Ecto neural progenitor cell (in vitro differentiated cells): ENCODE measurements around the gene CREB5.

Source experiments
- DNase-seq: peaks from one replicate; pipeline ENCODE4 v3.0.0-alpha.2; 2018; ENCODE audit warnings: low spot score

CREB5 gene

DNA sequence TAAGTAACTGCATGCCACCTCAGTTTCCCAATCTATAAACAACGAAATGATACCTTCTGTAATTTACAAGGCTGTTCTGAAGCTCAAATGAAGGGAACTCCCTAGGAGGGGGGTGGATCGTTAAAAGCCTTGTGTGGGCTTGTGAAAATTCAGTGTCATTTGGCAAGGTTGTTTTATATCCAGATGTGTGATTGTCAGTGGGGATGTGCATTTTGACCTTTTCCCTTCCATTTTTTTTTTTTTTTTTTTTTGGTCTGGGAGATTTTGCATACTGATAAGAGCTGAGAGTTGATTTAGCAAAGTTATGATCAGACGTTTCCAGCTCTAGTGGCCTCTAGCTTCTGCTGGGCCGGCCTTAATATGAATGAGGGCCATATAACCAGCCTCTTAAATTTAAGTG, 22.8 kb downstream of the CREB5 start:
- no peak for DNase-seq

DNA sequence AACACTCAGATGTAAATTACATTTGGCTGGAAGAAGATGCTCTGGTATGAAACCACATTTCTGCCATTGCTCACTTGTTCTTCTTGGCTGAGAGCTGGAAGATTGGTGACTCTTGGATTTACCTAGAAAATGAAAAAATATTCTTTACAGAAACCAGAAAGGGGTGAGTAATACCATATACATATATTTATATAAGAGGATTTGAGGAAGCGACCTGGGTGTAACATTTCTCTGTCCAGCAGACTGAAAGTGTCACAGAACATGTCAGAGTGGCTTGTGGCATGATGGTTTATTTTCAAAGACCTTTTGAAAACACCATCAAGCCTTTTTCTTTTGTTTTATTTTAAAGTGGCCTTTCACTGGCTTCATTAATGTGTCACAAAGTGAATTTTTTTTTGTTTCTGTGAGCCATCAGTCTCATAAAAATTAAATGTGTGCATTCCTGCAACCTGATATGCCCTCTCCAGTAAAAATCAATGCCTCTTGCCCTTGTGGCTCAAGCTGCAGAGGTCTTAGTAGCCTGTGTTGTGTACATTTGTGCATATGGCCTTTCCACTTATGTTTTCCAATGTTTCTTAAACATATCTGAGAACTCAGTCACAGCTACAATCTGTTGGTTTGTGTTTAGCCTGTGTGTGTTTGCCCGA, 23.5 kb downstream of the CREB5 start:
- DNase-seq = no peak

DNA sequence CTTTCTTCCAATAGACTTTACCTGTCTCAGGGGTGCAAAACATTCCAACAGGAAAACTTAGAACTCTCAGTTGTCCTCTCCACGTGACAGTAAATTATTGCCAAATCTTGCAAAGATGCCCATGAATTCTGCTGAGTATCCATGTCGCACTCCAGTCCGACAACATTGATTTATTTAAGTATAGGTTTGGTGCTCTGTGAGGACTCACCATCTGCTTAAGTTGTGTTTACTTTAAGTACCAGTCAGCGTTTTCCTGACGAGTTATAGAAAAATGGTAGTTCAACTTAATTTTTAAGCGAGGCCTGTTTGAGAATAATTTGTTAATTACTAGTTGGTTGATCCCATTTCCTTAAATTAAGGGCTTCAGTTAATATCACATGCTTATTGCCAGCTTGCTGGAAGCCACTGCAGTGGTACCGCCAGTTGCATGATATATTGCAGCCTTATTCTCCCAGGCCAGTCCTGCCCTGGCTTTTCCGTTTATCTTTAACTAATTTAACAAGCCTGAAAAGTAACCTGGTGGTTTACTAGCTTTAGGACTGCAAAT, 27.8 kb downstream of the CREB5 start:
- no peak for DNase-seq

DNA sequence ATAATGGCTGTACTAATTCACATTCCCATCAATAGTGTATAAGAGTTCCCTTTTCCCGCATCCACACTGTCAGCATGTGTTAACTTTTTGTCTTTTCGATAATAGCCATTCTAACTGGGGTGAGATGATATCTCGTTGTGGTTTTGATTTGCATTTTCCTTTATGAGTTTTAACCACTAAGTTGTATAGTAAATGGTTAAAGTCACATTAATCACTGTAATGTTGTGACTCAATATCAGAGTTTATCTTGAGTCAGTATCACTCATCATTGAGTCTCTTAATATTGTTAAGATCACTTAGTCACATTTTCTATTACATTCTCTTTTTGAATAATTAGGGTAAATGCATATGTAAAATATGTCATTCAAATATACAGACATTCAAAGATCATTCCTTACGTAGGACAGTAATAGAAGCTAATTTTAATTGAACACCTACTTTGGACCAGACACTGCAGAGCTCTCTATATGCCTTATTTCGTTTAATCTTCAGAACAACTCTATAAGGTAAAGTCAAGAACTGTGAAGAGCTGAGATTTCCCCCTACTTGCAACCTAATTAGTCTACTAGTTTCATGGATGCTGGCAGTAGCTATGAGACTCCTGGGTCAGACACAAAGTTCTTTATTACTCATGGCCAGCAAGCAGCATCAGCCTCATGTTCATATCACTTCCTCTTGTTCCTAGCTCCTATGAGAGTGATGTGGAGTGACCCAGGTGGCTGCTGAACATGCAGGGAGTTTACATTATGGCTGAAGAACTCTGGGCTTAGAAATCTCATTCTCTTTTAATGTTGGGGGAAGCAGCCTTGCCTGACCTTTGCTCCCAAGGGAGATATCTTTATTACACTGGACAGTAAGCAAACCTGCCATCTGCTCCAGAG, 30.5 kb downstream of the CREB5 start:
- DNase-seq = no peak

DNA sequence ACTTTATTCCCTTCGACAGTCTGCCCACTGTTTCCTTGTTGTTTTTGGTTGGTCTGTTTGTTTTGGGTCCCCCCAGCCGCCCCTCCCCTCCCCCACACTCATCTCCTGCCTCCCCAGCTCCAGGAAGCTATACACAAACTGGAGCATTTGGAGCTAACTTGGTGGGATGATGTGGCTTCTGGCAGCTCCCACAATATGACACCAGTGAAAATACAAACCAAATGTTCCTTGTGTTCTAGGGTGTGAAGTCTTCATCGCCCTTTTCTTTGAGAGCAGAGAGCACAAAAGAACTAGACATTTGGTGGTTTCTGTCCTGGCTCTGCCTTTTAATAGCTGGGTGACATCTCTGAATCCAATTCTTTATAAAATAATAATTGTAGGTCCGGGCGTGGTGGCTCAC, 33.8 kb downstream of the CREB5 start:
- DNase-seq = no peak

DNA sequence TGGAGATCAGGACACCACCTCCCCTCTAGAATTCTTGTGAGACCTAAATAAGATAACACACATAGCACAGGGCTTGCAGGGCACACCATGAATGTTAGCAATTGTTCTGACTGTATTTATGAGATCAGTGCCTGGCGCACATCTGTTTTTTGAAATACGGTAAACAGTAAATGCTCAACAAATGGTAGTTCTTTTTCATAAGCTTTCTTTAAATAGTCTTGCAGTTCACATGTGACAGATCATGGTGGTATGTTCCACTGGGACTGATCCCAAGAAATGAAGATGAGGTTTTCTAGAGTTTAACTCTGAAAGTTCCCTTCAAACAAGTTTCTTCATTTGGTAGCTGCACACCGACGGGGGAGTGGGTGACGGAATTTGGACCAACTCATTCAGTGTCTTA, 34.8 kb downstream of the CREB5 start:
- no peak for DNase-seq

DNA sequence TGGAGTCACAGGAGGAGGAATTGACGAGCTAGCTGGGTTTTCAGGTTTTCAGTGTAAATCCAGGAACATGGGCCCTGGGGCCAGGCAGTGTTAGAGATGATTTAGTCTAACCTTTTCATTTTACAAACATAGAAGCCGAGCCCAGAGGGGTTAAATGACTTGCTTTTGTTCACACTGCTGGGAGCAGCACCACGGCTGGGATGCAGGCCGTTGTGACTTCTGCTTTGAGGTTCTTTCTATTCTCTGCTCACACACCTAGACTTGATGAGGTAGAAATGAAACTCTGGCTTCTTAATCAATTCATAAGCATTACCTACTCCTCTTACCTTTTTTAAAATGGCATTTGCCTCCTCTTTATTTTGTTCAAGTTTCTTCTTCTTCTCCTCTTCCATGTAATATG, 36.4 kb downstream of the CREB5 start:
- no peak for DNase-seq

DNA sequence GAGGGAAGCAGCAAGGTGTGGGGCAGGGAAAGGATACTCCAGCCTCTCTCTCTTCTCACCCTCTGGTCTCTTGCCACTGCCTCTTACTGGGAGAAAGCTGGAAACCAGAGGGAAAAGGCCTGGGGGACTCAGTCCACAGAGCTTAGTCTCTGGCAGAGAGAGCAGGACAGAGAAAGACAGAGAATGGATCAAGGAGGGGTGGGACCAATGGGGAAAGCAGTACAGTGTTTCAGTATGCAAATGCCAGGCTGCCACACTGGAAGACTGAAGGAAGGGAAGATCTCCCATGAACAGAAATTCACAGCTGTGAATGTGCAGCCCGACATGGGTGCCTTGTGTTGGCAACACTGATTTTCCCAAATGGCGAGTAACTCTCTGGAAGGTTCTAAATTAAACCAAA, 40.4 kb downstream of the CREB5 start:
- no peak for DNase-seq

DNA sequence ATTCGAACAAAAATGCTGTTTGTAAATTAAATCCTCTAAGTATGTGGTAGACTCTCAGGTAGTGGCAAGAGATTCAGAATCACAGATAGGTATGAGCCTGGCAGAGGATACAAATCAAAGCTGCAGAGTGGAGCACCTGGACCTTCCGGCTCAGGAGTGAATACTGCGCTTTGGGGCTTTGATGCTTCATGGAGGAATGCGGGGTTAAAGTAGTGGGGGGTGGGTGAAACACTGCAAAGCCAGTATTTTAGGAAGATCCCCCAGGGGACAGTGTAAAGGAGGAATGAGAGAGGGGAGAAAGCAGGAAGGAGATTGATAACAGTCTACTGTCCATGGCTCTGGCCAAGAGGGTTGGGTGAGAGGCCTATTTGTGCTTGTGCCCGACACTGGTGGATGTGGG, 43.2 kb downstream of the CREB5 start:
- no peak for DNase-seq

DNA sequence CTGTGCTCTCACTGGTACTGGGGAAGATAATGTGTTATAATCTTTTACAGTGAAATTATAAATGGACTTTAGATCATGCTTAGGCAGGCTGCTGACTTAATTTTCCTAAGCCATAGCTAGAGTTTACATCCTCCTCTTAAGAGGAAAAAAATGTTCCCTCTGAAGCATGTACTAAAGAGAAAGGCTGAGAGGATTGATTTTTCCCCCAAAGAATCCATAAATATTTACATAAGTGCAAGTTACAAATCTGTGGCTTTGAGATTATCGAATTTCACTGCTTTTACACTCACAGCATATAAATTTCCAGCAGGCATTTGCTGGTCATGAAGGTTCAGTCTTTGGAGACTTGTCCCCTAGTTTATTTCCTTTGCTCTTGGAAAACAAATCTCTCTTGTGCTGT, 43.7 kb downstream of the CREB5 start:
- DNase-seq = no peak

DNA sequence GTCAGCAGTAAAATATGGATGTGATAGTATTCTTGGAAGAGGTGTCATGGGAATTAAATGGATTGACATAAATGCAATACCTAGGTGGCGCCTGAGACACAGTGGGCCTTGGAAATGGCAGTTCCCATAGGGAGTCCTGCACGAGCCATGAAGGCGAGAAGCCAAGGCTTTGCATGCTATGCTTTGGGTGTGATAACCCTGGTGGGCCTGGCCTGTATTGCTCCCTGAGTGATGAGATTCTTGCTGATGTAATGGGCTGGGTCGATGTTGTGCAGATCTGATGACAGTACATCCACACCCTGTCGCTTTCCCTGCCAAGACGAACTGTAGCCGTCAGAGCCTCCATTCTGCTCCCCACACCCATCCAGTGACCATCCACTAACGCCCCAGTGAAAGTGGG, 46.4 kb downstream of the CREB5 start:
- no peak for DNase-seq

DNA sequence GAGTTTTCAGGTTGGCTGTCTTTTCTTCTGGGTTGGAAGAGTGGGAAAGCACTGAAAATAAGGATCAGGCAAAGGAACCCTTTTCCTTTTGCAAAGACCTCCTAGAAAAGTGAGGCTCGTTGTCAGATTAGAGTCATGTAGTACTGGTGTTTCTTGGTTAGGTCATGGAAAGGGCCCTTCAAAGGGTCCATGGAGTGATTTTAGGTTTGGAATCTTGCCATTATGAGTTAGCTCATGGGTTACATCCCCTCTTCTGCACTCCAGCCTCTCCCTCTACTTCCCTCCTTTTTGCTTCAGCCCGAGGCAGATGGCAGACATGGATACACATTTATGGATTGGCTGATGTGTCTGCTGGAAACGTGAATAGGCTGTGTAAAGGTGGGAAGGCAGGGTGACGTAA, 47.0 kb downstream of the CREB5 start:
- no peak for DNase-seq

DNA sequence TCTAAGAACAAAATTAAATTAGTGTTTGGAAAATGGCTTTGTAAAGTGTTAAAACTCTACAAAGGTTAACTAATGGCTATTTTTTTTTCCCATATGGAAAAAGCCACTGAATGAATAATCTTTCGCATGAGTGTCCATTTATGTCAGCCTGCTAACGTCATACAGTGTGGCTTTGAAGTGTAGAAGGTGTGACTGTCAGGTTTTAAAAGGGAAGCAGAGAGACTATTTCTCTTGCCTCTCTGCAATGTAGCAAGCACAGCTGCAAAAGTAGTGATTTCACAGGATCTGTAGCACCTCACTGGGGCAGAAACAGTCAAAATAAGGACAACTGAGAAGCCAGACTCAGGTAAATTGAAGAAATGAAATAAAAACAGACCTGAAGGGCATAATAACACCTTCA, 53.4 kb downstream of the CREB5 start:
- no peak for DNase-seq

DNA sequence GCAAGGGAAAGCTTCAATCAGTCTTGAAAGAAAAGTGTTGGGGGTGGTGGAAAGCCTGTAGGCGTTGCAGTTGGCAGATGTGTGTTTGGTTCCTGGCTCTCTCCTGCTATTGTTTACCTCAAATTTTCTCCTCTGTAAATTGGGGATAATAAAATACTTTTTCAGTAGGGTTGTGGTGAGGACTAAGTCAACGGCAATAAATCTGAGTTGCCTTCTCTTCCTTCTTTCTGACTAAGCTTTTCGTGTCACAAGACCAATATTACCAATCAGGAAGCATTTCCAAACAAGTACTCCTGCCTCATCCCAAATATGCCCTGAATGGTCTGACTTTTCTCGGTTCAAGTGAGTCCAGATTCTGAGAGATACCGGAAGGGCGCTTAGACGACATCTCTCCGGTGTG, 54.0 kb downstream of the CREB5 start:
- DNase-seq = no peak

DNA sequence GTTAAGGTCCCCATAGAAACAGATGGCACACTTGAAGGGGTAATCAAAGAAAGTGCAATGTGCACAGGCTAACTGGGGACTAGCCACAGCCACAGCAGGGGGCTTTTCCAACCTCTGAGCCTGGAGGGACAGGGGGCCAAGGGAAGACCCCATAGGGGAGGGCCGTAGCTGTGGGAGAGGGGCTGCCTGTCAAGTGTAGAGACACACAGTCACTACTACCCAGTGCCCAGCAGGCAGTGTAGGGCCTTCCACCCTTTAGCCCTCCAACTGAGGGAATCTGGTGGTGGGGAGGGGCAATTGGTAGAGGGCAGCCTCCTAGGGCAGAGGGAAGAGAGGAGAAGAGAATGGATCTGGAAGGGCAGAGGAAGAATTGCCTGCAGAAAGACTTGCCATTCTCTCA, 54.6 kb downstream of the CREB5 start:
- DNase-seq = no peak

DNA sequence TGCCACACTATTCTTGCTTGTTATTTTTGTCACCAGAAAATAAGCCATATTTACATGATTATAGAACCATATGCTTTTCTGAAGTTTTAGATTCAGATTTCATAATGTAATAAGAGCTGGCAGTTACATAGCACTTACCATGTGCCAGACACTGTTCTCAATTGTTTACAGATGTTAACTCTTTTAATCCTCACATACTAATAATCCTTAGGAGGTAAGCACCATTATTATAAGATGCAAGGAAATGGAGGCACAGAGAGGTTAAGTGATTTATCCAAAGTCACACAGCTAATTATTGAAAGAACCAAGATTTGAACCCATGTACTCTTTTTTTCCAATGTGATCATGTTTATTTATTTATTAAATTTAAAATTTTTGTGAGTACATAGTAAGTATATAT, 57.2 kb downstream of the CREB5 start:
- DNase-seq = no peak

DNA sequence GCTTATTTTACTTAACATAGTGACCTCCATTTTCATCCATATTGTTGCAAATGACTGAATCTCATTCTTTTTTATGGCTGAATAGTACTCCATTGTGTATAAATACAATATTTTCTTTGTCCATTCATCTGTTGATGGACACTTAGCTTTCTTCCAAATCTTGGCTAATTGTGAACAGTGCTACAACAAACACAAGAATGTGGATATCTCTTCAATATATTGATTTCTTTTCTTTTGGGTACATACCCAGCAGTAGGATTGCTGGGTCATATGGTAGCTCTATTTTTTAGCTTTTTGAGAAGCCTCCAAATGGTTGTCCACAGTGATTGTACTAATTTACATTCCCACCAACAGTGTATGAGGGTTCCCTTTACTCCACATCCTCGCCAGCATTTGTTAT, 58.0 kb downstream of the CREB5 start:
- DNase-seq = no peak

DNA sequence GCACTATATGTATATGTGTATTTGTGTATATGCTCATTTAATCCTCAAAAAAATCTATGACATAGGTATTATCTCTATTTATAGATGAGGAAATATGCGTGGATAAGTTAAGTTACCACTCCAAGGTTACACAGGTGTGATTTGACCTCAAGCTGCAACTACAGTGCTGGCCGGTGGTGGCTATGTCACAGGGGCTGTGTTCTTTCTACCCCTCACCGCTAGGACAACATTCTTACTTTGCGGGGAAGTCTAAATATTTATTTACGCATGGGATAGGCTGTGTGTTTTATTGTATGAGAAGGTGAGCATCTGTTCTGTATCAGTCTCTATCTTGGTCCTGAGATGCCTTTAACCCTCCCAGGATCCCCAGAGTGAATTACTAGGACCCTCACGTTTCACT, 60.0 kb downstream of the CREB5 start:
- no peak for DNase-seq

DNA sequence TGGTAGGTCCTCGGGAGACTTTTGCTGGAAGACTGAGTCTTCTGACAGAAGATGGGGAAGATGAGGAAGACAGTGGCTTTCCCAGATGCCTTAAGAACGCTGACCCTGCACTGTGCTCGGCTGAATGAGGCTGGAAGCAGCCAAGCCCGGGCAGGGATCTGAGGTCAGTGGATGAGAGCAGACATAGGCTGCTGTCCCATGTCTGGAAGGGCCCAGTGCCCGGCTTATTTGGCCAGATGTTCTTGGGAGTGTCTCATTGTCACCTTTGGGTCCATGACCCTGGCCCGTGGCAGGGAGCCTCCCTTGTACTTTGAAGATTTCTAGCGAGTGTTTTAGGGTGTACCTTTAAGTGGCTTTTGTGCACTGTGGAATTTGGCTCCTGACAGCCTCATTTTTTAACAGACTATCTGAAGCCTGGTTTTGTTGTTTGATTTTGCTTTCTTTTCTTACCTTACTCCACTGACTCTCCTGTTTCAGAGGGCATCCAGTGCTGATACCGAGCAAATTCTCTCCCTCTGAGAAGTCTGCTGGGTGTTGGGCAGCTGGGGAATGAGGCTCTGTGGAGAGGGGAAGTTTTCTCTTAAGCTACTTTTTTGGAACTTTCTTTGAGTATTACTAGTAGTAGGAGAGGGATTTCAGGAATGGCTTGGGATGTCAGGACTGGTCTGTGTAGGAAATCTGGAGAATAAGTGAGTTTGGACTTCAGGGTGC, 61.4 kb downstream of the CREB5 start:
- no peak for DNase-seq

DNA sequence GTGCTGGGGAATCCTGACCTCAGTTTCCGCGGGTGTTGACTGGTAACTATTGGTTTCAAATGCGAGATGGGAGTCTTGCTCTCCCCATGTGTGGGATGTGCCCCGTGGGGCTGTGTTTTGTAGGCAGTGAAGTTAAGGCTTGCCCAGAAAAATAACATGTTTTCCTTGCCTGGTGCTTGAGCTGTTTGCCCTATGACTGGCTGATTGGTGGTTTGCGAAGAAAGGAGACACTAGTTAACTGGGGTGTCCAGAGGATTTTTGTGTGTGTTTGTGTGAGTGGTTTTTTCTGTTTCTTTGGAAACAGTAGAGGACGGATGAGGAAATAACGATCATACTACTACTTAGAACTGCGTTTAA, 61.9 kb downstream of the CREB5 start:
- DNase-seq = no peak

DNA sequence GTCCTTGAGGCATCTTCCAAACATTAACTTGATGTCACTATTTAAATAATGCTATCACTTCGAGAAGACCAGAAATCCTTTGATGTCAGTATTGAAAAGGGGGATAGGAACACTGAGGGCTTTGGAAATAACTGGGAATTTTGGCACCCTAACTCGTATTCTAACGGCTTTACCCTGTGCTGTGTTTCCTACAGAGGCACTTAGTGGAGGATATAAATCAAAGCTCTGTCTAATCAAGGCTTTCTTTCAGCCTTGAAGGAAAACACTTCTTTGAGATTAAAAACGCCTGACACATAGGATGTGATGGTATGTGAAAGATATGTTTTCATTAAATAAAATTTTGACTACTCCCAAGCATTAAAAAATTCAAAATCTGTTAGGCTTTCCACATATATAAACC, 62.3 kb downstream of the CREB5 start:
- no peak for DNase-seq

DNA sequence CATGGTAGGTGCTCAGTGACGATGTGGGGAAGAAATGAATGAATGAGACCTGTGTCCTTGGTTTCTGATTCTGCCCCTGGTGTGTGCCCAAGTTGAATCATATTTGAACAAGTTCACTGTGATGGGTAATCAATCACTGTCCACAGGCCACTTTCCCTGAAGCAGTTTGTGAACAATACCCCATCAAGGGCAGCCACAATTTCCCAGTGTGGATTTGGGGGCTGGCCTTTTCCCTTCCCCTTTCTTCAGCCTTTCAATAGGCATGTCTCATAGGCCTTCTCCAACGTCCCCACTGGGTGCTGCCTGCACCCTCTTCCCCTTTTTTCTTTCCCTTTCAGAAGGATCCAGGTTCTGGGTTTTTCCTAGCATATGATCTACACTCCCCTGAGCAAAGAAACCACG, 64.7 kb downstream of the CREB5 start:
- no peak for DNase-seq

DNA sequence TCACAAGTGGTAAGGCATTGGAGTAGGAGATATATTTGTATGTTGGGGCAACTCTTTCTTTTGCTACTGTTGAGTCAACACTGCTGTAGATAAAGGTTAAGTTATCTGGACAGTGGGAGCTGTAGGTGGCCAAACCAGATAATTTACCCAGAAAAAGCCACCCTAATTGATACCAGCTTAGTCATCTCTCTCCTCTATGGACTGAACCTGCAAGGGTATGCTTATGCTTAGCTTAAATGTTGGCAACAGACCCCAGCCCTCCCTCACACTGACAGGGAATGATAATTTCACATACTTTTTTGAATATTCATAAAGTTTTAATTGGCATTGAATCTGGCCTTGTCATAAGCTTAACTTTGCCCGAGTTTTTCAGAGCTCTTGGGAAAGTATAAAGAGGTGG, 66.3 kb downstream of the CREB5 start:
- DNase-seq = no peak
